Large intestine (tissue), 3 donors: ENCODE measurements around the gene SPOP. TPM values are rescaled to one million over a fixed set of nuclear protein-coding genes. Genes with fewer than 3 reads are reported as not detected.
"Not testable (repeated sequence)": the region's sequence is repeated elsewhere in the genome, so short reads cannot be mapped to it uniquely, and the experiment has no call there.

ENCODE experiments used
- DNase-seq, 2 donors: peaks; one replicate each; pipeline versions ENCODE4 v3.0.0 to v3.0.0-alpha.2; 2013
- H3K27ac ChIP-seq: one replicate; pipeline ENCODE4 v1.5.1; 2013; ENCODE audit warnings: low read length
- H3K27me3 ChIP-seq: 2 replicates; pipeline ENCODE4 v1.6.1; 2013; ENCODE audit warnings: low read length; ENCODE audit not compliant: control insufficient read depth, insufficient read depth
- H3K36me3 ChIP-seq: 2 replicates; pipeline ENCODE4 v1.6.1; 2013; ENCODE audit warnings: low read length; ENCODE audit not compliant: control insufficient read depth, insufficient read depth
- H3K4me1 ChIP-seq: one replicate; pipeline ENCODE4 v1.6.1; 2013; ENCODE audit warnings: low read length; ENCODE audit not compliant: control insufficient read depth, insufficient read depth
- H3K4me3 ChIP-seq: one replicate; pipeline ENCODE4 v1.5.1; 2013; ENCODE audit warnings: low read length
- H3K9me3 ChIP-seq: one replicate; pipeline ENCODE4 v1.6.1; 2013; ENCODE audit warnings: mild to moderate bottlenecking, low read depth, low read length, moderate library complexity; ENCODE audit not compliant: control insufficient read depth
- WGBS: methylation state at CpG from one replicate; pipeline ENCODE4 v1.1.5; 2013; ENCODE audit warnings: low lambda C conversion rate; ENCODE audit not compliant: insufficient coverage; 5-methylcytosine and 5-hydroxymethylcytosine counted together
- polyA plus RNA-seq: library from polyadenylated mRNA; unstranded; fragments of 120-200 nt; gene quantifications from one replicate; pipeline ENCODE4 v1.2.1, GENCODE V29; 2013

The SPOP gene
- polyA plus RNA-seq, 1 donor = 54.3 TPM

GRCh38 chr17:49551221-49552069 lies 126.5 kb downstream of the SPOP start:
- DNase-seq = no peak

GRCh38 chr17:49550764-49551163 lies 127.1 kb downstream of the SPOP start:
- DNase-seq, H3K4me3 ChIP-seq, H3K27me3 ChIP-seq, H3K9me3 ChIP-seq, H3K36me3 ChIP-seq, H3K27ac ChIP-seq, H3K4me1 ChIP-seq: not testable (repeated sequence)
- no CpG with 5 or more reads among the region's 9 CpGs for WGBS

More at GRCh38 chr17:49551221-49552069, 126.5 kb downstream of the SPOP start:
- Histone ChIP-seq H3K4me1 (peaks cover under 1% of the 10 kb centered on the region), H3K27ac (no peak overlapping the region), H3K36me3 (no peaks in the 10 kb centered on the region), H3K4me3 (no peak overlapping the region), H3K9me3 (no peaks in the 10 kb centered on the region), H3K27me3 (peaks cover 5% of the 10 kb centered on the region)
- no CpG with 5 or more reads among the region's 12 CpGs for WGBS

GRCh38 chr17:49549691-49550678 lies 127.9 kb downstream of the SPOP start:
- no peaks in the 10 kb centered on the region for H3K9me3 ChIP-seq
- 87% methylated on average over 3 of the region's 20 CpGs for WGBS
- no peaks in the 10 kb centered on the region for H3K4me1 ChIP-seq
- H3K27ac ChIP-seq = no peak overlapping the region
- H3K27me3 ChIP-seq = peaks cover 5% of the 10 kb centered on the region
- no peak for DNase-seq
- H3K4me3 ChIP-seq = no peak overlapping the region
- no peaks in the 10 kb centered on the region for H3K36me3 ChIP-seq

GRCh38 chr17:49549311-49549605 lies 128.6 kb downstream of the SPOP start:
- H3K9me3 ChIP-seq = no peaks in the 10 kb centered on the region
- H3K36me3 ChIP-seq = no peaks in the 10 kb centered on the region
- H3K27me3 ChIP-seq = peaks cover 5% of the 10 kb centered on the region
- H3K4me3 ChIP-seq = no peak overlapping the region
- no peak overlapping the region for H3K27ac ChIP-seq
- no CpG with 5 or more reads among the region's 6 CpGs for WGBS
- DNase-seq = no peak
- H3K4me1 ChIP-seq = no peaks in the 10 kb centered on the region

Other genes starting within 250 kb of the SPOP start
- 20.4 TPM for gene NGFR, start 182.8 kb downstream of the SPOP start, polyA plus RNA-seq
- gene NXPH3, start 102.2 kb downstream of the SPOP start, polyA plus RNA-seq = 0.52 TPM
- 61.2 TPM for gene SLC35B1, start 29.9 kb upstream of the SPOP start, polyA plus RNA-seq
- gene FAM117A, start 86.0 kb upstream of the SPOP start, polyA plus RNA-seq = 10.9 TPM
- 31.6 TPM for gene KAT7, start 110.6 kb upstream of the SPOP start, polyA plus RNA-seq
- gene TAC4, start 170.0 kb upstream of the SPOP start, polyA plus RNA-seq = 0.39 TPM